Keratinocyte (primary cell): ENCODE data around the gene FMN2. TPM values are rescaled to one million over a fixed set of nuclear protein-coding genes. Genes with fewer than 3 reads are reported as not detected.

Source experiments
- DNase-seq: peaks from one replicate; pipeline ENCODE4 v3.0.0-alpha.2; 2011; ENCODE audit warnings: low read depth, missing footprints, low spot score
- FAIRE-seq: peaks from 2 replicates; lab custom pipeline; 2011; peaks lifted over from hg19 to GRCh38; lab: Jason Lieb, UNC
- H2AFZ ChIP-seq: 2 replicates; pipeline ENCODE4 v1.6.0; 2012; ENCODE audit warnings: low read length, control low read depth, inconsistent platforms; ENCODE audit not compliant: control insufficient read depth
- H3K27ac ChIP-seq: 2 replicates; pipeline ENCODE4 v1.5.1; 2011; ENCODE audit warnings: low read length; ENCODE audit not compliant: control insufficient read depth, insufficient read depth
- H3K27me3 ChIP-seq: 3 replicates; pipeline ENCODE4 v1.6.0; 2011; ENCODE audit warnings: low read length; ENCODE audit not compliant: control insufficient read depth, insufficient read depth; ENCODE audit errors: extremely low read depth
- H3K36me3 ChIP-seq, 2 experiments: 2 replicates in 1 of 2; 3 replicates in 1 of 2; pipeline ENCODE4 v1.5.1; 2011; ENCODE audit warnings: low read length in 2 of 2, mild to moderate bottlenecking in 1 of 2; ENCODE audit not compliant: control insufficient read depth in 2 of 2, insufficient read depth in 2 of 2; ENCODE audit errors: extremely low read depth in 1 of 2
- H3K4me1 ChIP-seq: 3 replicates; pipeline ENCODE4 v1.5.1; 2011; ENCODE audit warnings: low read length; ENCODE audit not compliant: control insufficient read depth, insufficient read depth; ENCODE audit errors: extremely low read depth
- H3K4me2 ChIP-seq: 3 replicates; pipeline ENCODE4 v1.6.0; 2011; ENCODE audit warnings: low read depth, low read length; ENCODE audit not compliant: control insufficient read depth, insufficient read depth; ENCODE audit errors: extremely low read depth
- H3K4me3 ChIP-seq, 3 experiments: fragments of 200-600 bp in 1 of 3; sonication (generic) in 1 of 3; 2 replicates in 2 of 3; 3 replicates in 1 of 3; pipeline ENCODE4 v1.5.1; 2011 to 2016; ENCODE audit warnings: low read length in 3 of 3, mild to moderate bottlenecking in 3 of 3, control low read depth in 2 of 3, inconsistent platforms in 1 of 3, low read depth in 1 of 3, mixed read lengths in 1 of 3, mixed run types in 1 of 3, moderate library complexity in 1 of 3; ENCODE audit not compliant: control insufficient read depth in 2 of 3, insufficient read depth in 2 of 3; ENCODE audit errors: extremely low read depth in 1 of 3
- H3K79me2 ChIP-seq: 2 replicates; pipeline ENCODE4 v1.6.0; 2012; ENCODE audit warnings: low read length; ENCODE audit not compliant: control insufficient read depth, insufficient read depth
- H3K9ac ChIP-seq: 3 replicates; pipeline ENCODE4 v1.6.0; 2011; ENCODE audit warnings: low read length; ENCODE audit not compliant: control insufficient read depth, insufficient read depth; ENCODE audit errors: extremely low read depth
- H3K9me1 ChIP-seq: 3 replicates; pipeline ENCODE4 v1.6.0; 2011; ENCODE audit warnings: low read length; ENCODE audit not compliant: control insufficient read depth, insufficient read depth; ENCODE audit errors: extremely low read depth
- H3K9me3 ChIP-seq: 2 replicates; pipeline ENCODE4 v1.5.1; 2012; ENCODE audit warnings: low read depth, low read length; ENCODE audit not compliant: control insufficient read depth
- H4K20me1 ChIP-seq: 3 replicates; pipeline ENCODE4 v1.6.0; 2011; ENCODE audit warnings: low read length; ENCODE audit not compliant: control insufficient read depth, insufficient read depth; ENCODE audit errors: extremely low read depth
- CTCF ChIP-seq, 3 experiments: IDR thresholded peaks in 1 of 3; conservative IDR thresholded peaks in 1 of 3; optimal IDR thresholded peaks in 1 of 3; 2 replicates in 2 of 3; 3 replicates in 1 of 3; pipeline versions ENCODE3 to v1.5.1; 2011; ENCODE audit warnings: low read length in 3 of 3, mild to moderate bottlenecking in 3 of 3, moderate library complexity in 2 of 3, control low read depth in 1 of 3, inconsistent platforms in 1 of 3; ENCODE audit not compliant: insufficient read depth in 2 of 3; ENCODE audit errors: extremely low read depth in 1 of 3
- EZH2 ChIP-seq: IDR thresholded peaks from one replicate; pipeline ENCODE4 v1.6.1; 2012; ENCODE audit warnings: inconsistent platforms, mild to moderate bottlenecking, low read length, moderate library complexity
- dilution Hi-C: fragments of 300-500 bp; cut with MboI; formaldehyde crosslinking; loops from one replicate; pipeline ENCODE4 v1.7.0; 2020; ENCODE audit warnings: low sequenced_read_pairs; ENCODE audit not compliant: extremely low pct_ligation_motif_present
- polyA plus RNA-seq, 5 experiments: library from polyadenylated mRNA; depleted of rRNA in 3 of 5; stranded (reverse) in 3 of 5; stranded (forward) in 1 of 5; unstranded in 1 of 5; fragments of >200 nt; gene quantifications; 1 replicate in 1 of 5; 2 replicates in 3 of 5; 3 replicates in 1 of 5; pipeline versions ENCODE4 v1.2.1 to v1.2.3, GENCODE V29; 2011 to 2012; ENCODE audit warnings: missing spikeins in 2 of 5, low read depth in 1 of 5, low replicate concordance in 1 of 5

The FMN2 gene
- polyA plus RNA-seq, 1 donor (not counting 4 experiments of a cell fraction or from before 2014, with no cell fraction given) = not detected

GRCh38 chr1:240363315-240363714, 271.6 kb downstream of the FMN2 start:
- no peaks in the 10 kb centered on the region for H3K36me3 ChIP-seq
- no peaks in the 10 kb centered on the region for H3K4me1 ChIP-seq
- H3K9me1 ChIP-seq = no peaks in the 10 kb centered on the region
- no peaks in the 10 kb centered on the region for H4K20me1 ChIP-seq
- FAIRE-seq (no peak), DNase-seq (no peak)
- TF ChIP-seq CTCF (optimal IDR thresholded peaks at IDR 0.05 in 1 of 3, IDR thresholded peaks at IDR 0.05 in 1 of 3, conservative IDR thresholded peaks at IDR 0.05 in 1 of 3; ENCODE audit: extremely low read depth in 1 of 3, insufficient read depth in 2 of 3, low read length in 3 of 3) (no peak), EZH2 (no peak)
- H2AFZ ChIP-seq = no peak overlapping the region
- H3K9me3 ChIP-seq = peaks cover 4% of the 10 kb centered on the region
- no peaks in the 10 kb centered on the region for H3K79me2 ChIP-seq
- H3K9ac ChIP-seq = no peak overlapping the region
- no peak overlapping the region for H3K27ac ChIP-seq
- dilution Hi-C loops = no loop called here
- no peaks in the 10 kb centered on the region for H3K27me3 ChIP-seq
- H3K4me2 ChIP-seq = no peak overlapping the region
- no peak overlapping the region for H3K4me3 ChIP-seq

GRCh38 chr1:240363914-240364313, 272.2 kb downstream of the FMN2 start:
- DNase-seq (no peak), FAIRE-seq (no peak)
- no peak overlapping the region for H3K9ac ChIP-seq
- H3K79me2 ChIP-seq = no peaks in the 10 kb centered on the region
- H3K27ac ChIP-seq = no peak overlapping the region
- H4K20me1 ChIP-seq = no peaks in the 10 kb centered on the region
- no peaks in the 10 kb centered on the region for H3K4me1 ChIP-seq
- H2AFZ ChIP-seq = no peak overlapping the region
- dilution Hi-C loops = no loop called here
- no peaks in the 10 kb centered on the region for H3K27me3 ChIP-seq
- TF ChIP-seq CTCF (optimal IDR thresholded peaks at IDR 0.05 in 1 of 3, IDR thresholded peaks at IDR 0.05 in 1 of 3, conservative IDR thresholded peaks at IDR 0.05 in 1 of 3; ENCODE audit: extremely low read depth in 1 of 3, insufficient read depth in 2 of 3, low read length in 3 of 3) = no peak
- TF ChIP-seq EZH2 = no peak
- no peaks in the 10 kb centered on the region for H3K9me1 ChIP-seq
- no peak overlapping the region for H3K4me3 ChIP-seq
- H3K4me2 ChIP-seq = no peak overlapping the region
- no peaks in the 10 kb centered on the region for H3K36me3 ChIP-seq
- peaks cover 4% of the 10 kb centered on the region for H3K9me3 ChIP-seq
